Ishikawa (cell line): ENCODE measurements around the gene AMN.

Experiments used
- CEBPB ChIP-seq: IDR thresholded peaks from 2 replicates; pipeline ENCODE4 v1.6.1; 2012
- CREB1 ChIP-seq: IDR thresholded peaks from 2 replicates; pipeline ENCODE4 v1.6.1; 2012; ENCODE audit warnings: low read depth
- EGR1 ChIP-seq: IDR thresholded peaks from 2 replicates; pipeline ENCODE4 v1.6.1; 2012
- EP300 ChIP-seq: IDR thresholded peaks from 2 replicates; pipeline ENCODE4 v1.6.1; 2012; ENCODE audit warnings: borderline replicate concordance
- FOXM1 ChIP-seq: IDR thresholded peaks from 2 replicates; pipeline ENCODE4 v1.6.1; 2012; ENCODE audit warnings: low read depth, borderline replicate concordance
- MAX ChIP-seq: IDR thresholded peaks from 2 replicates; pipeline ENCODE4 v1.6.1; 2012
- NFIC ChIP-seq: IDR thresholded peaks from 2 replicates; pipeline ENCODE4 v1.6.1; 2012
- RAD21 ChIP-seq: IDR thresholded peaks from 2 replicates; pipeline ENCODE4 v1.6.1; 2012; ENCODE audit warnings: low read depth
- REST ChIP-seq: IDR thresholded peaks from 2 replicates; pipeline ENCODE4 v1.6.1; 2012; ENCODE audit warnings: low read depth, mild to moderate bottlenecking
- TAF1 ChIP-seq: IDR thresholded peaks from 2 replicates; pipeline ENCODE4 v1.6.1; 2012; ENCODE audit warnings: low read depth, mild to moderate bottlenecking
- TCF12 ChIP-seq: IDR thresholded peaks from 2 replicates; pipeline ENCODE4 v1.6.1; 2012; ENCODE audit warnings: low read depth
- TEAD4 ChIP-seq: IDR thresholded peaks from 2 replicates; pipeline ENCODE4 v1.6.1; 2012
- YY1 ChIP-seq: IDR thresholded peaks from 2 replicates; pipeline ENCODE4 v1.6.1; 2012; ENCODE audit warnings: low read depth
- ZBTB7A ChIP-seq: IDR thresholded peaks from 2 replicates; pipeline ENCODE4 v1.6.1; 2012; ENCODE audit warnings: low read depth
- TF ChIP-seq, protein P1 (sequence below): IDR thresholded peaks from 2 replicates; pipeline ENCODE4 v1.6.1; 2012

The AMN gene

GRCh38 chr14:102968306-102968705 is 45.8 kb downstream of the AMN start:
- no peak for TF ChIP-seq EP300

DNA sequence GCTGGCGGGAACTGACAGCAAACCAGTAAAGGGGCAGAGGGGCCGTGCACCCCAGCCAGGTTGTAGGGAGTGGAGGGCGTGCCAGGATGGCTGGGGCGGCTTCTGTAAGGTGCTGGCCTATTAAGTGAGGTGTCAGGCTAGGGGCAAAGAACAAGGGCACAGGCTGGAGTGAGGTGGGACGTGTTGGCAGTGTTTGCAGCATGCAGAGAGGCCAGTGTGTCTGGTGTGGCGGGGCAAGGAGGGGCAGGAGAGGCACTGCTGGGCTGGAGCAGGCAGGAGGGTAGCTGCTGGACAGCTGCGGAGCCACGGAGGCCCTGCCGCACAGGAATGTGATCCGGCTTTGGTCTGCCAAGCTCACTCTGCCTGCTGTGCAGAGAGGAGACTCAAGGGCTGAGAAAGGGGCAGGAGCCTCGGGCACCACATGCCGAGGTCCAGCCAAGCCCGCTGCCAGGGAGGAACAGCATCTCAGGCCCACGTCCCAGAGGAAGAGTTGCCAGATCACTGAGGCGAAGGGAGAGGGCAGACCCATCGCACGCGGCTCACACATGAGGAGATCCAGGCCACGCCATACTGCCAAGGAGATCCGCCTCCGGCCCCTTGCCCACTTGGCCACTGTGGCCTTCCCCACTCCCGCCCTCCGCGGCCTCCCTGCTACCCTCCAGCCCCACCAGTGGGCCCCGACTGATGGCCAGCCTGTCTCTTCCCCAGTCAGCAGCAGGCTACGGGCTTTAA is 46.8 kb downstream of the AMN start:
- TF ChIP-seq NFIC (no peak), ZBTB7A (no peak), CREB1 (no peak), YY1 (no peak), TAF1 (no peak), FOXM1 (no peak), CEBPB (no peak), MAX (no peak), TCF12 (no peak), REST (no peak), RAD21 (no peak), TEAD4 (no peak), EGR1 (no peak), EP300 (no peak)
- TF ChIP-seq, protein P1, sequence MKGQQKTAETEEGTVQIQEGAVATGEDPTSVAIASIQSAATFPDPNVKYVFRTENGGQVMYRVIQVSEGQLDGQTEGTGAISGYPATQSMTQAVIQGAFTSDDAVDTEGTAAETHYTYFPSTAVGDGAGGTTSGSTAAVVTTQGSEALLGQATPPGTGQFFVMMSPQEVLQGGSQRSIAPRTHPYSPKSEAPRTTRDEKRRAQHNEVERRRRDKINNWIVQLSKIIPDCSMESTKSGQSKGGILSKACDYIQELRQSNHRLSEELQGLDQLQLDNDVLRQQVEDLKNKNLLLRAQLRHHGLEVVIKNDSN, result no peak

- TF ChIP-seq TAF1, result no peak
- TF ChIP-seq CEBPB, result no peak
- TF ChIP-seq, protein P1, result no peak
- no peak for TF ChIP-seq TCF12
- TF ChIP-seq EGR1, result no peak
- no peak for TF ChIP-seq NFIC
- TF ChIP-seq MAX, result no peak
- no peak for TF ChIP-seq YY1
- TF ChIP-seq RAD21, result no peak
- no peak for TF ChIP-seq EP300
- no peak for TF ChIP-seq FOXM1
- TF ChIP-seq TEAD4, result no peak
- TF ChIP-seq ZBTB7A, result no peak
- no peak for TF ChIP-seq REST
These were observed 47.4 kb downstream of the AMN start for GRCh38 chr14:102969901-102970300.

GRCh38 chr14:102970496-102970895 is 48.0 kb downstream of the AMN start:
- TF ChIP-seq ZBTB7A, result no peak

- TF ChIP-seq RAD21 (no peak), NFIC (no peak), REST (no peak), TEAD4 (no peak), EP300 (no peak), EGR1 (no peak), CEBPB (no peak), CREB1 (no peak), YY1 (no peak), TCF12 (no peak), MAX (no peak), FOXM1 (no peak), ZBTB7A (no peak), TAF1 (no peak)
- TF ChIP-seq, protein P1, result no peak
These were observed 48.9 kb downstream of the AMN start for GRCh38 chr14:102971314-102971713.
